Sigmoid colon (tissue), 7 donors: ENCODE results near the gene ASAP2. TPM values are rescaled to one million over a fixed set of nuclear protein-coding genes. Genes with fewer than 3 reads are reported as not detected.

Experiments used
- DNase-seq: peaks from one replicate; pipeline ENCODE4 v3.0.0-alpha.2; 2019
- H3K27ac ChIP-seq, 4 donors: fragments of 200-600 bp; sonication (generic); one replicate each; pipeline ENCODE4 v1.5.1; 2016 to 2019; ENCODE audit warnings: mild to moderate bottlenecking in 1 of 4
- H3K27me3 ChIP-seq, 3 donors: fragments of 200-600 bp; sonication (generic); one replicate each; pipeline ENCODE4 v1.5.1; 2019; ENCODE audit warnings: mild to moderate bottlenecking in 1 of 3
- H3K36me3 ChIP-seq, 4 donors: fragments of 200-600 bp; sonication (generic); one replicate each; pipeline ENCODE4 v1.5.1; 2016 to 2019
- H3K4me1 ChIP-seq, 4 donors: fragments of 200-600 bp; sonication (generic); one replicate each; pipeline ENCODE4 v1.5.1; 2017 to 2019
- H3K4me3 ChIP-seq, 4 donors: fragments of 200-600 bp; sonication (generic); one replicate each; pipeline ENCODE4 v1.5.1; 2017 to 2019; ENCODE audit warnings: mild to moderate bottlenecking in 2 of 4, moderate library complexity in 1 of 4
- H3K9me3 ChIP-seq, 4 donors: fragments of 200-600 bp in 3 of 4; sonication (generic) in 3 of 4; one replicate each; pipeline versions ENCODE4 v1.5.1 to v1.6.1; 2013 to 2019
- EP300 ChIP-seq, 4 donors: sonication (generic); formaldehyde crosslinking; IDR thresholded peaks; one replicate each; pipeline ENCODE4 v1.6.1; 2017; ENCODE audit warnings: antibody characterized with exemption in 4 of 4
- POLR2A ChIP-seq, 2 donors: fragments of 450-650 bp; IDR thresholded peaks; one replicate each; pipeline ENCODE4 v1.6.1; 2016; ENCODE audit warnings: antibody characterized with exemption in 2 of 2, mild to moderate bottlenecking in 2 of 2, moderate library complexity in 2 of 2
- POLR2AphosphoS5 ChIP-seq, 4 donors: sonication (generic); formaldehyde crosslinking; IDR thresholded peaks; one replicate each; pipeline ENCODE4 v1.6.1; 2017; ENCODE audit warnings: antibody characterized with exemption in 4 of 4
- WGBS, 2 donors: extraction: QIAGEN DNeasy Blood & Tissue Kit; methylation state at CpG; one replicate each; pipeline ENCODE4 v1.1.7; 2013; 5-methylcytosine and 5-hydroxymethylcytosine counted together
- intact Hi-C: fragments of 100-400 bp; cut with DNase I; formaldehyde crosslinking; loops from one replicate; pipeline ENCODE4 v1.15.1; 2023
- polyA plus RNA-seq, 3 donors: library from polyadenylated mRNA; stranded (reverse); fragments of 200-250 nt; gene quantifications; one replicate each; pipeline ENCODE4 v1.2.3, GENCODE V29; 2013
- total RNA-seq, 4 donors: library from RNA; depleted of rRNA; stranded (reverse); fragments of >200 nt; gene quantifications; one replicate each; pipeline ENCODE4 v1.1.0, GENCODE V29; 2016
- TF ChIP-seq, protein P1 (sequence below), 4 experiments: fragments of 450-650 bp in 3 of 4; fragments of 200-600 bp in 1 of 4; IDR thresholded peaks; one replicate each; pipeline ENCODE4 v1.5.1; 2016 to 2019; ENCODE audit warnings: antibody characterized with exemption in 4 of 4, mild to moderate bottlenecking in 3 of 4, moderate library complexity in 2 of 4
- donor health status: healthy with polysubstance abuse.
- donor health status: Bipolar disorder and iron deficiency.
- donor health status: healthy.

The ASAP2 gene
- total and polyA plus RNA-seq, 7 donors: 15.1 to 56.5 (median 25.8) TPM

DNA sequence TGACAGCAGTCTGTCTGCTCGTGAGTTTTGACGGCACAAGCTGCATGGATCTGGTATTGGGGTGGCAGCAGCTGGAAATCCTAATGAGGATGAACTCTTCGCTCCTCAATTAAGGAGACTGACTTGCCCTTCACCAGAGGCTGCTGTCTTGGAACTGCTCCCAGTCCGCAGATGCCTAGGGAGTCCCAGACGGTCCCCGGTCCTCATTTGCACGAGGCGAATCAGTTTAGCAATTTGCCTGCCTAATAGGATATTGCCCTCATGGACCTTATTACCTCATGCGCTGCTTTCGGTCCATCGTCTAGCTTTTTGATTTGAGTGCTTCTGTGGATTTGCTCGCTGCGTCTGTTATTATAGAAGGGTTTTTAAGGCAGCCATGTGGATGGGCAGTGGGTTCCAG lies 40.6 kb downstream of the ASAP2 start:
- intact Hi-C loops: no loop called here
- H3K4me3 ChIP-seq: no peak overlapping the region
- no peak for DNase-seq
- 72 to 82% methylated on average over 13 of the region's 13 CpGs for WGBS, 2 donors
- no peaks in the 10 kb centered on the region for H3K9me3 ChIP-seq
- TF ChIP-seq POLR2A (IDR thresholded peaks at IDR 0.05) (no peak), POLR2AphosphoS5 (IDR thresholded peaks at IDR 0.05) (no peak), EP300 (IDR thresholded peaks at IDR 0.05) (no peak)
- TF ChIP-seq, protein P1, sequence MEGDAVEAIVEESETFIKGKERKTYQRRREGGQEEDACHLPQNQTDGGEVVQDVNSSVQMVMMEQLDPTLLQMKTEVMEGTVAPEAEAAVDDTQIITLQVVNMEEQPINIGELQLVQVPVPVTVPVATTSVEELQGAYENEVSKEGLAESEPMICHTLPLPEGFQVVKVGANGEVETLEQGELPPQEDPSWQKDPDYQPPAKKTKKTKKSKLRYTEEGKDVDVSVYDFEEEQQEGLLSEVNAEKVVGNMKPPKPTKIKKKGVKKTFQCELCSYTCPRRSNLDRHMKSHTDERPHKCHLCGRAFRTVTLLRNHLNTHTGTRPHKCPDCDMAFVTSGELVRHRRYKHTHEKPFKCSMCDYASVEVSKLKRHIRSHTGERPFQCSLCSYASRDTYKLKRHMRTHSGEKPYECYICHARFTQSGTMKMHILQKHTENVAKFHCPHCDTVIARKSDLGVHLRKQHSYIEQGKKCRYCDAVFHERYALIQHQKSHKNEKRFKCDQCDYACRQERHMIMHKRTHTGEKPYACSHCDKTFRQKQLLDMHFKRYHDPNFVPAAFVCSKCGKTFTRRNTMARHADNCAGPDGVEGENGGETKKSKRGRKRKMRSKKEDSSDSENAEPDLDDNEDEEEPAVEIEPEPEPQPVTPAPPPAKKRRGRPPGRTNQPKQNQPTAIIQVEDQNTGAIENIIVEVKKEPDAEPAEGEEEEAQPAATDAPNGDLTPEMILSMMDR (IDR thresholded peaks at IDR 0.05): no peak
- peaks cover 0 to 58% (median 44%) of the 10 kb centered on the region in 4 donors for H3K4me1 ChIP-seq
- H3K27ac ChIP-seq: no peak overlapping the region
- no peaks in the 10 kb centered on the region for H3K27me3 ChIP-seq
- no peaks in the 10 kb centered on the region for H3K36me3 ChIP-seq

DNA sequence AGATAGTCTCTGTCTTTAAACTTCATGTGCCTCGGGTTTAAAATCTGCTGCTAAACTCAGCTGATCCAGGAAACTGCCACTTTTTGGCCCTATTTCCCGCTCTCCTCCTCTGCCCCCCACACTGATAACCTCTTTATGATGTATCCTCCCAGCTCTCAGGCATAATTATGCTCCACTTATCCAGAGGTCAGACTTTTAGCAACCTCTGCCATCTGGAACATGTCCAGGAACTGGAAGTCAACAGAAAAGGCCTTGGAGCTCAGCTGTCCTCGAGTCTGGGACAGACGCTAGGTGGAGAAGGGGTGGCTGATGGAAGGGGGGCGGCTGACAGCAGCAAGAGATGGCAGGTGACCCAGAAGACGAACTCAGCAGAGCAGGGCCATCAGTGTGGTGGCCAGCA lies 41.2 kb downstream of the ASAP2 start:
- no peak for DNase-seq
- H3K4me1 ChIP-seq: peaks cover 0 to 56% (median 42%) of the 10 kb centered on the region in 4 donors
- H3K36me3 ChIP-seq: no peaks in the 10 kb centered on the region
- no peaks in the 10 kb centered on the region for H3K27me3 ChIP-seq
- intact Hi-C loops: no loop called here
- H3K9me3 ChIP-seq: no peaks in the 10 kb centered on the region
- WGBS, 2 donors: 18 to 61% methylated on average over 6 of the region's 6 CpGs
- no peak overlapping the region for H3K4me3 ChIP-seq
- TF ChIP-seq, protein P1 (IDR thresholded peaks at IDR 0.05): no peak
- TF ChIP-seq POLR2AphosphoS5 (IDR thresholded peaks at IDR 0.05) (no peak), POLR2A (IDR thresholded peaks at IDR 0.05) (no peak), EP300 (IDR thresholded peaks at IDR 0.05) (no peak)
- peak overlapping the region in 1 of 4 donors; percentile 4 for H3K27ac ChIP-seq

DNA sequence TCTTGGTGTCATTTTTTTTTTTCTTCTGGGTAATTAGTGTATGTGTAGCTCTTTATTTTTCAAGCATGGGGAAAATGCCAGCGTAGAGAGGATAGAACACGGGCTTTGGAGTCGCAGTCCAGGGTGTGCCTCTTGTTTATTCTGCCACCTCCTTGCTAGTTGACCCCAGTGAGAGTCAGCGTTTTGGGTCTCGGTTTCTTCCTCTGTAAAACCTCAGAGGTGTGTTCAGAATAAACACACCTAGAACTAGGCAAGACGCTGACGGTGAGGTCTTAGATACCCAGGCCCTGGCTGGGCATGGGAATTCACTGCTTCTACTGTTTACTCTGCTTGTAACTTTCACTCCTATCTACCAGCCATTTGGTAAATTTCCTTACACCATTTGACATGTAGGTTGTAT lies 41.8 kb downstream of the ASAP2 start:
- Histone ChIP-seq H3K27me3 (no peaks in the 10 kb centered on the region), H3K9me3 (no peaks in the 10 kb centered on the region), H3K27ac (no peak overlapping the region), H3K4me3 (no peak overlapping the region), H3K36me3 (no peaks in the 10 kb centered on the region), H3K4me1 (peaks cover 0 to 56% (median 42%) of the 10 kb centered on the region in 4 donors)
- intact Hi-C loops: no loop called here
- DNase-seq: no peak
- 23 to 71% methylated on average over 7 of the region's 7 CpGs for WGBS, 2 donors
- TF ChIP-seq, protein P1 (IDR thresholded peaks at IDR 0.05): no peak
- TF ChIP-seq POLR2AphosphoS5 (IDR thresholded peaks at IDR 0.05) (no peak), POLR2A (IDR thresholded peaks at IDR 0.05) (no peak), EP300 (IDR thresholded peaks at IDR 0.05) (no peak)

DNA sequence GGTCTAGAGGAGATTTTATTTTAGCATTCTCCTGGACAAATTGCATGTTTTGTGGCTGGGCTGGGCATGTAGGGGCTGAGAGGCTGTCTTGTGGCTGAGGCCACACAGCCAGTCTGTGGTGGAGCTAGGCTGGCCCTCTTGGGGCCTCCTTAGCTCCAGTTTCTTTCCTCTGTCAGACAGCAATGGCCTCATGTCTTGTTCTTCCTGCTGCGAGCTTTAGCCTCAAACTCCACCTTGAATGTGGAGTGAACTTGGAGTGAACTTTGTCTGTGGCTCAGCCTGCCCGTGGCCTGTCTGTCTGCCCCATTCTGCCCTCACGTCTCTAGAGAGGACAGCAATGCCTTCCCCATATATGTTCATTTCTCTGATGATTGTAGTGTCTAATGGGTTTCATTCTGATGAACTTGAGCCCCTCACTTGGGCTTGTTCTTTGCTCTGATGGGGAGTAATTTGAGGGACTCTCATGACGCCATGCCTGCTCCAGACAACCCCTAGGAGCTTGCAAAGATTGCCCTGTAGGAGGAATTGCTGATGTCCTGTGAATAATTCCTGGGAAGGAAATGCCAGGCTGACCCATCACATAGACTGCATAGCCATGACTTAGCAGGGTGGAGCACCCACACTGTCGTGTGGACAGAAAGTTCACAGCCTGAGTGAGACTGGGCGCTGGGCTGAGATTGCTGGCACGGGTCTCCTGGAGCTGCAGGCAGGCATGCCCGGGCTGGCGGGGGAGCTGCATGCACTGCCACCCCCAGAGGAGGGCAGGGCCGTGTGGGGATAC lies 42.6 kb downstream of the ASAP2 start:
- TF ChIP-seq, protein P1 (IDR thresholded peaks at IDR 0.05): no peak
- no peak for TF ChIP-seq POLR2A (IDR thresholded peaks at IDR 0.05)
- TF ChIP-seq POLR2AphosphoS5 (IDR thresholded peaks at IDR 0.05): no peak
- no peak for TF ChIP-seq EP300 (IDR thresholded peaks at IDR 0.05)
- H3K4me3 ChIP-seq: no peak overlapping the region
- intact Hi-C loops: no loop called here
- H3K4me1 ChIP-seq: peaks cover 0 to 56% (median 42%) of the 10 kb centered on the region in 4 donors
- H3K9me3 ChIP-seq: no peaks in the 10 kb centered on the region
- H3K27ac ChIP-seq: peak overlapping the region in 1 of 4 donors; percentile 8
- no peaks in the 10 kb centered on the region for H3K27me3 ChIP-seq
- DNase-seq: no peak
- WGBS, 2 donors: 64 to 73% methylated on average over 10 of the region's 10 CpGs
- H3K36me3 ChIP-seq: no peaks in the 10 kb centered on the region
